ENCODE measurements around the gene NCOA3. TPM values are rescaled to one million over a fixed set of nuclear protein-coding genes. Genes with fewer than 3 reads are reported as not detected.

Gene NCOA3
- total and polyA plus RNA-seq, 10 of the 15 experiments (the other 5 are each of a cell fraction or from before 2014, with no cell fraction given), result 16.9 to 96.2 (median 73.6) TPM

- no peak for TF ChIP-seq E2F4 (IDR thresholded peaks at IDR 0.05; ENCODE audit: low read depth, low read length)
- TF ChIP-seq PAX8 (IDR thresholded peaks at IDR 0.05), result no peak
- no peak for TF ChIP-seq SRF (IDR thresholded peaks at IDR 0.05; ENCODE audit: low read depth in 2 of 2, low read length in 2 of 2)
Measured at GRCh38 chr20:47545499-47545898, 43.8 kb downstream of the NCOA3 start (continued).

DNA sequence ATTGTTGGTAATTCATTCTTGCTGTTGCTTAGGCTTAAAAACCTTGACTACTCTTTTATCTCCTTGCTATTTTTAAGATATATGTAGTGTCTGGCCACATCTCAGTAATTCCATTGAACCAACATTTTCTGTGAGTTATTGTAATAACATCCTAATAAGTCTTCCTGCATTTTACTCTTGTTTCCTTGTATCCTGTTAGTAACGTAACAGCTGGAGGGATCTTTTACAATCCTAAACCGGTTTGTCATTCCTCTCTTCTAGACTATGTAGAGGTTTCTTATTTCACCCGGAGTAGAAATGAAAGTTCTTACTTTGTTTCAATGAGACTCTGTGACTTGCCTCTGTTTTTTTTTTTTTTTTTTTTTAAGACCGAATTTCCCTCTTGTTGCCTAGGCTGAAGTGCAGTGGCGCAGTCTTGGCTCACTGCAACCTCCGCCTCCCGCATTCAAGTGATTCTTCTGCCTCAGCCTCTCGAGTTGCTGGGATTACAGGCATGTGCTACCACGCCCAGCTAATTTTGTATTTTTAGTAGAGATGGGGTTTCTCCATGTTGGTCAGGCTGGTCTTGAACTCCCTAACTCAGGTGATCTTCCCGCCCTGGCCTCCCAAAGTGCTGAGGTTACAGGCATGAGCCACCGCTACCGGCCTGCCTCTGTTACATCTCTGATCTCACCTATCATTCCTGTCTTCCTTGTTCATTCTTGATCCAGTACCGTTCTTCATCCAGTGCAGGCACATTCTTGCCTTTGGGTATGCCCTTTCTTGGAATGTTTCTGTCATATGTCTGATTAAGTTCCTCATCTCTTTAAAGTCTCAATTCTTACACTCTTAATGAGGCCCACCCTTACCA is 44.7 kb downstream of the NCOA3 start:
- no peak for TF ChIP-seq BCLAF1 (IDR thresholded peaks at IDR 0.05)
- TF ChIP-seq ETV6 (conservative IDR thresholded peaks at IDR 0.05 in 1 of 2, IDR thresholded peaks at IDR 0.05 in 1 of 2; ENCODE audit: borderline replicate concordance in 1 of 2, low read depth in 1 of 2), result peak in 1 of 2 experiments; percentile 96; a peak in 2 of 4 replicates
- no peaks in the 10 kb centered on the region; the same call in 1 of the 2 replicates for H4K20me1 ChIP-seq (ENCODE audit: control insufficient read depth, insufficient read depth)
- 90% methylated on average over 12 of the region's 13 CpGs for WGBS (ENCODE audit: insufficient coverage, insufficient replicate concordance, low lambda C conversion rate, missing lambda C conversion rate)
- peaks cover 91% of the 10 kb centered on the region for H3K79me2 ChIP-seq (ENCODE audit: control insufficient read depth, insufficient read depth, low read length)
- H3K36me3 ChIP-seq (ENCODE audit: control insufficient read depth in 2 of 2, insufficient read depth in 2 of 2, low read length in 1 of 2), result peaks cover 0 to 12% of the 10 kb centered on the region in 2 experiments
- BruUV-seq (replicated peaks), result no TSS peak
- in situ Hi-C loops (cut with MboI), result no loop called here
- RAD21 ChIA-PET (ENCODE audit: unreplicated experiment), result no interaction called here
- POLR2A ChIA-PET, result interaction anchor here (1.3 kb wide), 1 partner anchor 44 kb away, joined by 3 read pairs; the partner anchor contains the start of gene NCOA3
- intact Hi-C loops (cut with micrococcal nuclease; ENCODE audit: unreplicated experiment), result no loop called here
- ATAC-seq (no peak), FAIRE-seq (no peak), DNase-seq (ENCODE audit: low read depth, low spot score) (no peak)
- SMC1A ChIA-PET (ENCODE audit: uncharacterized antibody, unreplicated experiment), result interaction anchor here (2.0 to 3.0 kb wide), 2 partner anchors 38 to 114 kb away, joined by 4 to 13 read pairs; no protein-coding TSS in a partner anchor
- no peak overlapping the region for H3K4me3 ChIP-seq
- peaks cover 23% of the 10 kb centered on the region for H3K4me1 ChIP-seq (ENCODE audit: control insufficient read depth, insufficient read depth, low read length)
- no peaks in the 10 kb centered on the region; the same call in 2 of the 3 replicates for H3K9me3 ChIP-seq (replicated peaks; ENCODE audit: control insufficient read depth, insufficient read depth, low read length)
- CTCF ChIA-PET, result interaction anchor here (1.4 kb wide), 1 partner anchor 19 kb away, joined by 3 read pairs; no protein-coding TSS in a partner anchor
- H2AFZ ChIP-seq (ENCODE audit: control insufficient read depth, low read depth, low read length), result no peak overlapping the region
- no peak overlapping the region for H3K4me2 ChIP-seq (ENCODE audit: control insufficient read depth, insufficient read depth)
- no peak overlapping the region for H3K27ac ChIP-seq (ENCODE audit: control insufficient read depth, insufficient read depth)
- no peaks in the 10 kb centered on the region for H3K27me3 ChIP-seq (replicated peaks in 1 of 2; ENCODE audit: control insufficient read depth in 2 of 2, insufficient read depth in 2 of 2, low read length in 1 of 2)
- no peak overlapping the region for H3K9ac ChIP-seq (ENCODE audit: control insufficient read depth, insufficient read depth, low read length)

All from GM12878 (cell line).